HL-60/S4 treated with retinoic acid at 250 ng/mL for 4 days and 3 days (cell line): ENCODE data around the gene SMG6.
"Not testable (repeated sequence)": the region's sequence is repeated elsewhere in the genome, so short reads cannot be mapped to it uniquely, and the experiment has no call there.

Experiments
- in situ Hi-C: fragments of 300-500 bp; cut with MboI; formaldehyde crosslinking; loops from 2 replicates; pipeline ENCODE4 v1.7.0; 2022; ENCODE audit warnings: low sequenced_read_pairs

The SMG6 gene

DNA sequence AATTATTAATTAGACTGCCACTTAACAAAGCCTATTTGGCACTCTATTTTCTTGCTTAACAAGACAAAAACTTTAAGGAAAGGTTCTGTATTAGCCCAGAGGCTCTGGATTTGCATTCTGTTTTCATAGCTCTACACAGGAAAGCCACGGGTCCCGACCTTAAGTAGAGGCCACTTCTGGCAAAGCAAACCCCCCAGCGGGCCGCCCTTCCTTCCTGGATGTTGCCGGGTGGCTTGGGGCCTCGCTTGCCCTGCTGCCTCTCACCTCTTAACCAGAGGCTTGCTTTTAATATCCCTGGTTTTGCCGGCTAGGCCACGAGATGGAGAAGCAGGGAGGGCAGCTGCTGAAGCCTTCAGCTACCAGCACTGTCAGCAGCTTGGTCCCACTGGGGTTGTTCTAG lies 282.9 kb downstream of the SMG6 start:
- in situ Hi-C loops: no loop called here

DNA sequence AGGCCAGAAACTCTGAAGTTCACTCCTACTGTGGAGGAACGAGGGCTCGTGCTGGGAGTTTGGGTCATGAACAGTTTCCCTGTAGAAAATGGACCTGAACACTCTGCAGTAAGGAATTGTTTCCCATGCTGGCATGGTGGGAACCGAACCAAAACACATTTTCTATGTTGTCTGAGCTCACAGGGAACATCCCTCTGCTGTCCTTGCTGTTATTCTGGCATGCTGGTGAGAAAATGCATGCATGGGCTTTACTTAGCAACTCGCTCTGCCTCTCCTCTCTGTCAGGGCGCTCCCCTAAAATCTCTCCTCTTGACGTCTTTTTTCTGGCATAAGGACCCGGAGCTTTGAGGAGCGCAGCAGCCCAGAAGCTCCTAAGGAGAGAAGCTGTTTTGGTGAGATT lies 283.9 kb downstream of the SMG6 start:
- in situ Hi-C loops: no loop called here

DNA sequence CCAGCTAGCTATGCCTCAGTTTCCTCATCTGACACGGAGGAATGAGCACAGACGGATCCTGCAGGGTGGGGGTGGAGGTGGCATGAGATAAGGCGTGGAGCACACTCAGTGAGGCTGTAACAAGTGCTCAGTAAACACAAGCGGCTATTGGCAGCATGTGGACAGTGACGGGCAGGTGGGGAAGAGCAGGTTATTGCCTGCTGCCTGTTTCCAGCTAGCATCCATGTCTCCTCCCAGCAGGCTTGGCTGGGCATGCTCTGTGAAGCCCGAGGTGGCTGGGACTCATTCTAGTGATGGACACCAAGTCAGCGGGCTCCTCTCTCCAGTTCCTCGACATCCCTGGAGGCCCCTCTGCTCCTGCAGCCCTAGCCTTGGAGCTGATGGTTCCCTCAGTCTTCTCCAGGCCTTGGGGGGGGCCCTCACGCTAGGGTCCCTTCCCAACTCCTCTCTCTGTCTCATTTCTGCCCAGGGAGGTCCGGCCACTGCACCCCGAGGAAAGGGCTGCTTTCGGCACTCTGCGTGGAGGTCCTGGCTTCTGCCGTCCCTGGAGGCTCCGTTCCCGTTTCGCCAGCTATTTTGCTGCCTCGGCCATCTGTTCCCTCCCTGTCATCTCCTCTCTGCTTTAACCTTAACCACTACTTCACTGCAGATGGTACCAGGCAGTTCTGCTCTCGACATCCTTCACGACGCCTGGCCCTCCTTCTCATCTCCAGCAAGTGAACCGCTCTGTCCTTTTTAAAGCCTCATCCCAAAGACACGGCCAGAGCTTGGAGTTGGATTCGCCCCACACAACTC lies 284.7 kb downstream of the SMG6 start:
- in situ Hi-C loops: no loop called here

DNA sequence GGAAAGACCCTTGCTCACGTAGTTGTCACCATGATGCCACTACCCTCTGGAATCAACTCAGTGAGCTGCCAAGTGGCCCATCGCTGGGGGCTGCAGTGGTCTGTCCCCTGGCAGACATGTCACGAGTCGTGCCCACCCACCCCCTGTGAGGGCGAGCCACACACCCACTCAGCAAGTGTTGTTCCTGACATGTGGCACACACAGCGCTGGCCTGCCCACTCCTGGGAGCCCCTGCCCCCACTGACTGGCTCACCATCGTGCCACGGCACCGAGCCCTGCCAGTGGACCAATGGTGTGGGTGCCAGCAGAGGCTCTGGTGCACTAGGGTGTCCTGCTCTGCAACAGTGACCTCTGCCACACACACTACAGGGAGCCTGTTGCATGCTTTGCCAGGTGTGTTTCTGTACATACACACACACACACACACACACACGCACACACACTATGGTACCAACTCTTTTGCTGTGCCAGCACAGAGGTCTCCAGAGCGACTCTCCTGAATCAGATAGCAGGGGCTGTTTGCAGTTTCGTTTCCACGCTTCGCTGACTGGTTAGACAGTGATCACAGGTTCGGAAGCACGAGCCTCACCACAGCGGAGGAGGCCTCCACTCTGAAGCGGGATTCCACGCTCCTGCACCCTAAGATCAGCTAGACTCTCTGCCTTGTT lies 286.2 kb downstream of the SMG6 start:
- in situ Hi-C loops: no loop called here

DNA sequence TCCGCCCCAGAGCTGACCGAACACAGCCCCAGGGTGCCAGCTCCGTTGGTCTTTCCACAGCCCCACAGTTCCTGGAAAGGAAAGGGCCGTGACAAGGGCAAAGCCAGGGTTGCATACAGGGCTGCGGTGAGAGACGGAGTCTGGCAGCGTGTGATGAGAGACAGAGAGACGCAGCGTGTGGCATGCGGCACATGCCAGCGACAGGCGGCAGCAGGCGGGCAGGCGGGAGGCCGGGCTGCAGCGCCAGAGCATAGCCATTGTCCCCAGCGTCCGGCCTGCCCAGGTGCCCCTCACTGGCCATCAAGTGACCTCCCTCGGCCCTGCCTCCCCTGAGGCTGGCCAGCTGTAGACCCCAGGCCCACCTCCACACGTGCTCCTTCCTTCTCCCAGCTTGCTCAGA lies 287.1 kb downstream of the SMG6 start:
- in situ Hi-C loops: no loop called here

DNA sequence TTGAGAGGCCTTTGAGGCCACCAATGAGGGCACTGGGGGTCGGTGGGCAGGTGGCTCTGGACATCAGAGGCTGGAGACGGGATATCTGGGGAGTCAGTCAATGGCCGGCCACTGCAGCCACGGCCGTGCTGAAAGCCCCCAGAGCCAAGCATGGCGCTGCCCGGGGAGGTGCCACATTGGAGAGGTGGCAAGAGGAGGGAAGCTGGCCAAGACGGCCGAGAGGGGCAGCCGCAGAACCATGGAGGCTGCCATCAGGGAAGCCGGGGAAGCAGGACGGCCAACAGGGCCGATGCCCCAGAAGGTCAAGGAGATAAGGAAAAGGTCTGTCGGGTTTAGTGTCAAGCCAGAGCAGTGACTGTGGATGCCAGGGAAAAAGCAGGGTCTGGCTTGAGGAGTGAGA lies 288.3 kb downstream of the SMG6 start:
- in situ Hi-C loops: no loop called here

DNA sequence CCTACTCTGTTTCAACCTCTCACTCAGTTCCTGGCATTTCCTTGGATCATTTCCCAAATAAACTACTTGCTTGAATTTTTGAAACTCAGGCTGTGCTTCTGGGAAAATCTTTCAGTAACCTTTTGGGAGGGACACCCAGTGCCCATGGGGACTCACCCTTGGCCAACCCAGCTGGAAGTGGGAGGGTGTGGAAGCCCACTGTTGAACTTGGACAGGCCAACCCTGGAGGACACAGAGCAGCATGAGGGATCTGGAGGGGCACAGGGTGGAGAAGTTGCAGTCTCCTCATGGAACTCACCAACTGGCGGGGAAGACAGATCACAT lies 289.6 kb downstream of the SMG6 start:
- in situ Hi-C loops: no loop called here

DNA sequence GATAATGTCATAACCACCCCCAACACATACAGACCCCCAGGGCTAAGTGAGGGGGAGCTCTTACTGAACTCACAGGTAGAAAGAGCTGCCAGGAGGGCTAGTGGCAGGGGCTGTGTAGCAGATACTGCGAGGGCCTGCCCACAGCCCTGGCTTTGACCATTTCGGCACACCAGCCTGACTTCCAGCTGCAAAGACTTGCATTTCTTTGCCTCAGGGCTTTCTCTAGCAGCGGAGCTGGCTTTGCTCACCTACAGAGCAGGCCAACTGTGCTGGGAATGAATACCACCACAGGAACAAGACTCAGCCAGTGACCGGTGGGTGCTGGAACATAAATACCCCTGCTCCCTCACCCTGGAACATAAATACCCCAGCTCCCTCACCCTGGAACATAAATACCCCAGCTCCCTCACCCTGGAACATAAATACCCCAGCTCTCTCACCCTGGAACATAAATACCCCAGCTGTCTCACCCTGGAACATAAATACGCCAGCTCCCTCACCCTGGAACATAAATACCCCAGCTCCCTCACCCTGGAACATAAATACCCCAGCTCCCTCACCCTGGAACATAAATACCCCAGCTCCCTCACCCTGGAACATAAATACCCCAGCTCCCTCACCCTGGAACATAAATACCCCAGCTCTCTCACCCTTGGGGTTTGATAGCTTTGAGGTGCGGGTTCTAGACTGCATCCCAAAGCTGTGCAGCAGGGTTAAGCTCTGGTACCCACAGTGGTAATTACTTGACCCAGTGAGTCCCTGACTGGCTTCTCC lies 290.2 kb downstream of the SMG6 start:
- in situ Hi-C loops: not testable (repeated sequence)

DNA sequence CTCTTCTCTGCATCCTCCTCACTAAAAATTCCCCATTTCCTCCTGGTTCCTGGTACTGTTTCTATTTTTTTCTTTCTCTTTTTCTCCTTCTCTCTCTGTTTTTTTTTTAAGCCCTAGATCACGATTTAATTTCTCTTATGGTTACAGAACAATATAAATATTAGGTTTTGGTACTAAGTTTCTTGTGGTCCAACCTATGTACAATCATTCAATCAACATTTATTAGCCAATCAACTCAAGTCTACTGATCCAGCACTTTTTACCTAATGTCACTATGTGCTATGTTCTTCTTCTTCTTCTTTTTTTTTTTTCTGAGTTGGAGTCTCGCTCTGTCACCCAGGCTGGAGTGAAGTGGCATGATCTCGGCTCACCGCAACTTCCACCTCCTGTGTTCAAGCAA lies 291.1 kb downstream of the SMG6 start:
- in situ Hi-C loops: no loop called here

DNA sequence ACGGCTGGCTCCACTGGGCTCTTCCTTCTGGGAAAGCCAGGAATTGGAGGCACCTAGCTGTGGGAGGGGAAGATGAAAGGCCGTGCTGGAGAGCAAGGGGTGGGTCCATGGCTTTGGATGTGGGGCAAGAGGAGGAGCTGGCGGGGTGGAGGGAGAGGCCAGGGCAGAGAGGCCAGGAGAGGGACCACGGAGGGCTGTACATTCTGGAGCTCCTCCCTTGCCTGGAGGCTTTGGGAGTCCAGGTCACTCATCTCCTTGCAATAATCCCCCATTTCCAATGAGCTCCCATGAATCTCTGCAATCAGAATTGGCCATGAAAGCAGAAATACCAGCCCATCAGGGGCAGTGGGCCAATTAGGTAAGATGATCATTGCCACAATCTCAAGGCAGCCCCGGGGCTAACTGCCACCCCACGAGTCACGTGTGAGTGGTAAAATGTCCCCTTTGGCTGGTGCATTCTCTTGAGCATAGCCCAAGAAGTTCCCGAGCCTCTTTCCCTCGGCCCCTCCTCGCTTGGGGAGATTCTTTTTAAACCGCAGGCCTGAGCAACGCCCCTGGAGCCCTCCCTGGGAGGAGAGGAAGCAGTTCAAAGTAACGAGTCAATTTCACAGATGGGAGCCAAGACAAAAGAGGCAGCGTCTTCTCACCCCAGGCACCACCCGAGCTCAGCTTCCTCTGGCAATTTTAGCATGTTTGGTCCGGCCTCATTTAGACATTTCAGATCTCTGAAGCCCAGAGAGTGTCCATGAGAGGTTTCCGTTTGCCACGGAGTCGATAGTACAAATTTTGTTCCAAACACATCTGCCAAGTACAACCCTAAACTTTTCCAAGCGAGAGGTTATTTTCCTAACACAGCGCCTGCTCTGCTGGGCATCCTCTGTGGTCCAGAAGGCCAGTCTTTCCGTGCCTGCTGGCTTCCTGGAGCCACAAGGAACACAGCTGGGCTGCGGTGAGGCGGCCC lies 291.9 kb downstream of the SMG6 start:
- in situ Hi-C loops: no loop called here
